GM19099 (cell line): ENCODE data around the gene RAC2.
A peak's percentile ranks its signal among the peaks of the same experiment; 100 is the strongest.

Source experiments
- POLR2A ChIP-seq: IDR thresholded peaks from 3 replicates; pipeline ENCODE4 v1.6.1; 2011; ENCODE audit warnings: low read depth; ENCODE audit not compliant: insufficient read length; ENCODE audit errors: extremely low read depth

The RAC2 gene

DNA sequence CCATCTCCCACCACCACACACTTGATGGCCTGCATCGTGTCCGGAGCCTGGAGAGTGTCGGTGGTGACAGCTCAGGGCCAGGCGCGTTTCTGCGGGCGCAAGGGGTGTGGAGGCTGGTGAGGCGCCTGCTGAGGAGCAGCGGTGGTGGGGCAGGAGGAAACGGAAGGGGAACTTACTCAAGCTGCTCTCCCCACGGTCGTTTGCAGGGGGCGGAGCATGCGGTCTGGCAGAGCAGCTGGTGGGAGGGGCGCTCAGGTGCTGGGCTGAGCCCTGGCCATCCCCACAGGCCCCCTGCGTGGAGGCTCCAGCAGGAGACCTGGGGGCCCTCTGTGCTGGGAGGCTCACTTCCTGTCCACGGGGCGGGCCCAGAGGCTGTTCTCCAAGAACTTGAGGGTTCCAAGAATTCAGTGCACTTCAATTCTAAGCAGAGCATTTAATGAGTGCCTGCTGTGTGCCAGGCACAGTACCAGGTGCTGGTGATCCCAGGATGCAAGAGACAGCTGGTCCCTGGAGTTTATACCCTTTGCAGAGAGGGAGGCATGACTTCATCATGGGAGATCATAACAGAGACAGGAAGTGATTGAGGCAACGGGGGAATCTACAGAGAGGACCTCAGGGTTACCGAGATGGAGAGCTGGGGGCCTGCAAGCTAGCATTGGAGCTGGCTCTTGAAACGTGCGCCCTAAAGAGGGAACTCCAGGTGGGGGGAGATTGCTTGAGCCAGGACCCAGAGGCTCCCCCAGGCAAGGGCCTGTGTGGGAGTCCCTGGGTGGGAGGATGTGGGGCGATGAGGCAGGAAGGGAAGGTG, at the start of gene RAC2:
Gene RAC2 (minus strand): TSS at position 156 of the 808 bp plus-strand sequence. CDS start 121 bp downstream, at position 35.
- peak; percentile 95 for TF ChIP-seq POLR2A

DNA sequence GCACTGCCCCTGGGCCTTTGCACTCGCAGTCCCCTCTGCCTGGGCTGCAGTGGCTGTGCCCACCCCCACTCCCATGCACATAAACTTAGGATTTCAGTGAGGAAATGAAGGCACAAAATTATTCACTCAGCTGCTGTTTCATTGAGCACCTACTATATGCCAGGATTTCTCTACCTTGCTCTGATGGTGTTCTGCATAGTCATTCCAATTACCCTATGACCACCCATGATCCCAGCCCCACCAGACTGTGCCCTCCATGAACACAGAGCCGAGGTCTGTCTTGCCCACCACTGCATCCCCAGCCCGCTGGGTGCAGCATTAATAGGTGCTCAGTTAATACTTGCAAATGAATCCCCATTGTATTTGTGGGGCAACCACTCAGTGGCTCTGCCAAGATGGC, 49.1 kb upstream of the RAC2 start:
- TF ChIP-seq POLR2A = no peak

DNA sequence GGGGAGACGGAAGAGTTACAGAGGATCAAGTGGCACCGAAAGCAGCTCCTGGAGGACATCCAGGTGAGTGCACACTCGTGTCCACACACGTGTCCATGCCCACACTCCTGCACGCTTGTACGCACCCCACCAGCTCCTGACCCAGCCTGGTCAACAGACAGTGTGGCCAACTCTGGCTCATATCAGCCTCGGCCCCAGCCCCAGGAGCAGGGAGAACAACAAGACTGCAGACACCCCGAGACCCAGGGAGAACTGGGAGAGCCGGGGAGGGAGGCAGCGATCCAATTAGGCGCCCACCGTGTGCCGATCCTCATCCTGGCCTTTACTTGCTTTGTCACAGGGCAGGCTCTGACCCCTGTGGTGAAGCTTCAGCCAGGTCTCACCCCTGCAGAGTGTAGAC, 48.6 kb upstream of the RAC2 start:
- no peak for TF ChIP-seq POLR2A

DNA sequence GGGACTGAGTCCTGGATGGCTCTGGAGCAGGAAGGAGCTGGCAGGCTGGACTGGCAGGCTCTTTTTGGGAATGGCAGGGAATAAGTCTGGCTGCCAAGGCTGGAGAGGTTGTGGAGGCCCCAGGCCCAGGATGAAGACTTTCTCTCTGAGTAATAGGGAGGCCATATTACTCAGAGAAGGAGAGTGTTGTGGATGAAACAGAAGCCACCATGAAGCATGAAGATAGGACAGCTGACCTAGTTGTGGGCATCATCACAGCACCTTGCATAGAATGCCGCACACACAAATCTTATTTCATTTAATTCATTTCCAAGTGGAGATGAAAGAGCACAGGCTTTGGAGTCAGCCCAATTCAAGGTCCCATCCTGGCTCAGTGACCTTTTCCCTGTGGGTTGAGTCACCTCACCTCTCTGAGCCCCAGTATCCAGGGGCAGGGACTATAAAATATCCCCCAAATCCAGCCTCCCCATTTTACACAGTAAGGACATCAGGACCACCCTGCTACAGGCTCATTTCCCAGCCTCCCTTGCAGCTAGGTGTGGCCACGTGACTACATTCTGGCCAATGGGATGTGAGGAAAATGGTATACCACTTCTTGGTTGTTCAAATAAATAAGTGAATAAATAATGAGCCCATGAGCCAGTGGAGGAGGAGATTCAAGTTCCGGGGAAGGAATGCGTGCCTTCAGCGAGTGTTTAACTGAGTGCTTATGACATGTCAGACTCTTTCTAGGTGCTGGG, 47.7 kb upstream of the RAC2 start:
- no peak for TF ChIP-seq POLR2A

DNA sequence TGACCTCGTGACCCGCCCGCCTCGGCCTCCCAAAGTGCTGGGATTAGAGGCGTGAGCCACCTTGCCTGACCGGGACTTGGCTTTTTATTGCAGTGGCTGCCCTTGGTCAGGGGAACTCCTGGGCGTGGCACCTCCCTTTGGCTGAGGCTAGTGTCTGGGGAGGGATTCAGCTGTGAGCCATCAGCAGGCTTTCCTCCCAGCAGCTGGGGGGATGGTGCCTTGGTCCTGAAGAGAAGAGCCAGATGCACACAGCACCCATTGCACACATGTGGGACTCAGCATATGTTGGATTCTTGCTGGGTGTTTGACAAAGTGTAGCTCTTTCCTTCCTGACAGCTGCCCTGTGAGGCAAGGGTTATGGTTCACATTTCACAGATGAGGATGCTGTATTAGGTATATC, 46.7 kb upstream of the RAC2 start:
- no peak for TF ChIP-seq POLR2A

DNA sequence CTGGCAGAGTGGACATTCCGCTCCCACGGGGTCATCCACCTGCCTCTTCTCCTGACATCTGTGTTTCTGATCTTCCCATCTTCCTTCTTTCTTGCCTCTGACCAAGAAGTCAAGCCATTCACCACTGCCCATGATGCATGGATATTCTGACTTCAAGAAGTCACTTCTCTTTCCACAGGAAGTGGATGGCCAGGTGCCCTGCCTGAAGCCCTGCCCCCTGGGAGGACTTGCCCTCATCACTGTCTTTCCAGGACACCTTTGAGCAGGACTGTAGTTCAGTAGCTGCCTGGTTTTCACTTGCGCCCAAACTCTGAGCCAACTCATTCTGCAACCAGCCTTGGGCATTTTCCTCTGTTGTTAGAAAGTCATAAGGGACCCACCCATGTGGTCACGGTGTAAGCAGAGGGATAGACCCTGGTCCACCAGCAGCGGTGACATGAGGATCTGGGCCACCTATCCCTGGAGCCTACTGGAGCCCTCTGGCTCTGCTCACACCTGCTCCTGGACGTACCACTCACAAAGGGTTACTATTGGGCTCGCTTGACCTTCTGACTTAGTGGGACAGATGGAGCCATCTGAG, 45.2 kb upstream of the RAC2 start:
- TF ChIP-seq POLR2A = no peak

DNA sequence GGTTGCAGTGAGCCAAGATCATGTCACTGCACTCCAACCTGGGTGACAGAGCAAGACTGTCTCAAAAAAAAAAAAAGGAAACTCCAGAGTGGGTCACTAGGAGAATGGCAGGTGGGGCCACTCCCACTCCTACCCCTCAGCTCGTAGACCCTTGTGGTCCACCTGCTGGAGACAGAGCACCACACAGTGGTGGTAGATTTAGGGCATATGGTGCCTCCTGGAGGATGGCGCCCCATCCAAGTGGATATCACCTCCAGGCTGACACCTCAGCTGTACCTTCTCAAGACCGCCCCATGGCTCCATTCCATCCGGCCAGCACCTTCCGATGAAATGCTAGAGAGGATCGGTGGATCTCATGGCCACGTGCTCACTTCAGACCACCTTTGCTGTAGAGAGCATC, 44.5 kb upstream of the RAC2 start:
- TF ChIP-seq POLR2A = no peak

DNA sequence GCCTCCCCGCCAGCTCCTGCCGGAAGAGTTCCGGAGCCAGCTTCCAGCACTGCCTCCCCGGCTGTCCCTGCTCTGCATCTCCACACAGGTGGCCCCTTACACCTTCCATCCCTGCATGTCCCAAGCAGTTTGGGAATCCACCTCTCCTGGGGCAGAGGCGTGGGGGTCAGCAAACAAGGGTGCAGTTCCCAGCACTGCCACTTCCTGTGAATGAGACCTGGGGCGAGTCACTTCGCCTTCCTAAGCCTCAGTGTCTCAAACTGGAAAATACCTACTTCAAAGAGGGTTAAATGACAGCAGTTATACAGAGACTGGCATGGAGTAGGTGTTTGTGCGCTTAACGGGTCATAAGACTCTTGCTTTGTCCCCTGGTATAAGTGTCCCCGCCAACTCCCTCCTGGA, 43.5 kb upstream of the RAC2 start:
- TF ChIP-seq POLR2A = no peak

DNA sequence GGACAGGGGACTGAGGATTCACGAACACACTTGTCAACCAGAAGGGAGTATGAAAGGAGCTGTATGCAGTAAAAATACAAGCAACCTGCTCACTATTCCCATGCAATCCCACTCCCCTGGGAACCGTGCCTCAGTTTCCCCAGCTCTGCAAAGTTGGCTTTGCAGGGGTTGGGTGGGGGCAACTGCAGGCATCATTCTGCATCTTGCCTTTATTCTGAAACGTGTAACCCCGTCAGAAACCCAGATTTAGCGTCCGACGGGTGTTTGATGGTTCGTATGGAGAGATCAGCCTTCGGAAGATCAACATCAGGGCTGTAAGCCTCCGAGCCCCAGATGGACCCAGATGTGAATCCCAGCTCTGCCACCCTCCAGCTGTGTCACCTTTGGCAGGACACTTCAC, 41.9 kb upstream of the RAC2 start:
- no peak for TF ChIP-seq POLR2A

DNA sequence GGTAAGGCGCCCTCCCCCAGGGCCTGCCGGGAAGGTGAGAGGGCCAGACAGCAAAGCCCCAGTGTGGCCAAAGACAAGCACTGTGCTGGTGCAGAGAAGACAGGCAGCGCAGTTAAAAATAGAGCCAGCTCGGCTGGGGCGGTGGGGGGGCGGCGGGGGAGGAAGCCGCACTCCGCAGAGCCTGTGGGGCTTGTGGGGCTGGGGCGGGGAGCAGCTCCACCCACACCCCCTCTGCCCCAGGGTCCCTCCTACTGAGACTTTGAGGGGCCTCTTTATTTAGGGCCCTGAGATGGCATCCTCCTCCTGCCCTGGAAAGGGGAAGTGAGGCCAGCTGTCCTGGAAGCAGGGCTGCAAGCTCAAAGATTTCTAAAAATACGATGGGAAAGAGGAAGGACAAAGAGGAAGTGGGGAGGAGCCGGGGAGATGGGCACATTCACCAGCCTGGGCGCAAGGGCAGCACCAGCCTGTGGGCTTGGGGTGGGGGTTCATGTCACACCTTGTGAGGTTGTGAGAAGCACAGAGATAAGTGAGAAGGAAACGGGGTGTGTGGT, 40.8 kb upstream of the RAC2 start:
- TF ChIP-seq POLR2A = no peak

DNA sequence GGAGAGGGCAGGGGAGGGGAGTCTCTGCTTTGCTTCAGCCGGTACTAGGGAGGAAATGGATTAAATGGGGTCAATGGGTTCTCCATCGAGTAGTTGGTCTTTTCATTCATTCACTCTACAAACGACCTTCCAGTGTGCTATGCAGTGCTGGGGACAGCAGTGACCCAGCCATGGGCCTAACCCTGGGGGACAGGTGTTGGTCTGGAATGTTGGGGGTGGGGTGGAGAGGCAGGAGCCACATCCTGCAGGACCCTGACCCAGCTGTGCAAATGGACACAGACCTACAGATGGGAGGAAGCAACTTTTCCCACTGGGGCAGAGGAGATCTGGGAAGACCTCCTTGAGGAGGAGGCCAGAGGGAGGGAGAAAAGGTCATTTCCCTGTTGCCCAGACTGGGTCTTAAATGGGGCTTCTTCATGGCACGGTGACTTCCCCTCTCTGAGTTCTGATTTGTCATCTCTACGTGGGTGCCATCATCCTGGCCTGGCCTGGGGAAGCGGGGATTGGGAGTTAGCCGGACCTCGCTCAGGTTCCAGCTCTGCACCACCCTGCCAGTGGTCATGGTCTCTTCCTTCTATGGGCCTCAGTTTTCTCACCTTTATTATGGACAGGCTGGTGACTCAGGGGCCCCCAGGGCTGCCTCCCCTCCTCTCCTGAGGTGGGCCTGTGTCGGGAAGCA, 40.2 kb upstream of the RAC2 start:
- no peak for TF ChIP-seq POLR2A

DNA sequence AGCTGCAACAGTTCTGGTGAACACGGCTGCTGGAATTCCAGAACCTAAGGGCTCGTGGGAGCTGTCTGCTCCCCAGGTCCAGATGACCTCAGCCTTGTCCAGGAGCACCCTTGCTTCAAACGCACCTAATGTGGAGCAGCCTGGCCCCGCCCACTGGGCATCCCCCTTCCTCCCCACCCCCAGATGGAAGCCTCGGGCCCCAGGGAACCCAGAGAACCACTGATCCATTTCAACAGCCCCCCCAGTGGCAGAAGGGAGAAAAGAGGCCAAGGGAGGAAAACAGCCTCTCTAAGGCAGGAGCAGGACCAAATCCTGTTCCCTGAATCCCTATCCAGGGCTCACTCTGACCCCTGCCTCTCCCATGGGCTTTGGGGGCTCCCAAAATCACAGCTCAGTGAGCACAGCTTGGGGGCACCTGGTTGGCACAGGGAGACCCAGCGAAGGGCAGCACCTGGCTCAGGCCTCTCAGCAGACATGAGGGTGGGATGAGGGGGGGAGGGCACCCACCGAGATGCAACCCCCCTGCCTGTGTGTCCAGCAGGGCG, 39.4 kb upstream of the RAC2 start:
- no peak for TF ChIP-seq POLR2A

DNA sequence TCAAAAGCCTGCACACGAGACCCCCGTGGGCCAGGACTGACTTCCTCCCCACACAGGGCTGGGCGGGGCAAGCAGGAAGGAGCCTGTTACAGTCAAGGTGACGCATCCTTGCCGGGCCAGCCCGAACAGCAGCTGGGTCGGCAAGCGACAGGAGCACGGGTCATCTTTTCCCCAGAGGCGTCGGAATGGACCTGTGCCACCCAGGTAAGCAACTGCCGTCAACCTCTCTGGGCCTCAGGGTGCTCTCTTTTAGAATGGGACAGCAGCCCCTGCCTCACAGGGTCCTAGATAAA, 38.3 kb upstream of the RAC2 start, which contains the start of gene CYTH4:
Gene CYTH4 (plus strand): TSS at position 124 of the 293 bp plus-strand sequence. CDS start 62 bp downstream, at position 186.
- peak; percentile 54 for TF ChIP-seq POLR2A

DNA sequence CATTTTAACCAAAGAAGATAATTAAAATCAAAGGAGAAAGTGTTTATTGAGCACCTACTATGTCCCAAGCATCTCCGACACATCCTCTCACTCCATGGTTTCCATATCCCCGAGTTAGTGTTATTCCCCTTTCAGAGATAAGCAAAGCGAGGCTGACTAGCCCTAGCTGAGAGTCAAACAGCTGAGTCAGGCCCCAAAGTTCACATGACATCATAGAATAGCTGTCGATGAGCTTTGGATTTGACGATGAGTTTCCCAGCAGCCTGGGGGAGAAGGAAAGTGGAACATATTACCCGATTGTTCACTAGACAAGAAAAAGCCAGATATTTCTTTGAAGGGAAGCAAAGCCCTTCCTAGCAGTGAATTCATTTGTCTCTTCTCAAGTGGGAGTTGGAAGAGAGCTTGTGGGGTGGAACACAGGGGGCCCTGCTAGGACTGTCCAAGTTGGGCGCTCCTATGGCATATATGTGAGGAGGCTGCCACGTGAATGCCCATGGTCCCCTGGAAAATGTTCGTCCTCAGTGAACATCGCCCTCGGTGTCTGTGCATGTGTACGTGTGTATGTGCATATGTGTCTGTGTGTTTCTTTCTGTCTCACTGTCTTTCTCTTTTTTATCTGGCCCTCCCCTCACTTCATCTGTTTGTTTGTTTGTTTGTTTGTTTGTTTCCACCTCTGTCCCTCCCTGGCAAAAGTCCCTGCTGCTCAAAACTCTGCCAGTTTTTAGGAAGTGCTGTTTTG, 37.7 kb upstream of the RAC2 start:
- TF ChIP-seq POLR2A = no peak
